GM10266 (cell line): Measurements from ENCODE around the gene ZCCHC7.

Source experiments
- DNase-seq: peaks from one replicate; pipeline ENCODE4 v3.0.0; 2012; ENCODE audit errors: extremely low spot score
- CTCF ChIP-seq: IDR thresholded peaks from 2 replicates; pipeline ENCODE4 v1.5.1; 2012; ENCODE audit warnings: mild to moderate bottlenecking, low read depth; ENCODE audit not compliant: control insufficient read depth, insufficient read depth; ENCODE audit errors: missing control alignments

The ZCCHC7 gene

GRCh38 chr9:37333288-37333687 is 212.9 kb downstream of the ZCCHC7 start:
- DNase-seq: no peak
- TF ChIP-seq CTCF: no peak

GRCh38 chr9:37335238-37335637 is 214.9 kb downstream of the ZCCHC7 start:
- TF ChIP-seq CTCF: no peak

GRCh38 chr9:37336150-37336549 is 215.8 kb downstream of the ZCCHC7 start:
- no peak for DNase-seq
- TF ChIP-seq CTCF: no peak

More at GRCh38 chr9:37335238-37335637, 214.9 kb downstream of the ZCCHC7 start:
- no peak for DNase-seq

GRCh38 chr9:37337301-37337890 is 217.0 kb downstream of the ZCCHC7 start:
- DNase-seq: no peak
- TF ChIP-seq CTCF: no peak

GRCh38 chr9:37338218-37338617 is 217.8 kb downstream of the ZCCHC7 start:
- TF ChIP-seq CTCF: no peak
- DNase-seq: no peak

- no peak for DNase-seq
- TF ChIP-seq CTCF: no peak
Observed at GRCh38 chr9:37339923-37340322, 219.5 kb downstream of the ZCCHC7 start.

- DNase-seq: no peak
- no peak for TF ChIP-seq CTCF
Observed at GRCh38 chr9:37340961-37341360, 220.6 kb downstream of the ZCCHC7 start.
